ENCODE measurements around the gene QRFP.

QRFP gene

GRCh38 chr9:130934246-130934645, 37.6 kb upstream of the QRFP start:
- no peak for DNase-seq (ENCODE audit: low read depth, low spot score)
- H3K27ac ChIP-seq: no peak overlapping the region

DNA sequence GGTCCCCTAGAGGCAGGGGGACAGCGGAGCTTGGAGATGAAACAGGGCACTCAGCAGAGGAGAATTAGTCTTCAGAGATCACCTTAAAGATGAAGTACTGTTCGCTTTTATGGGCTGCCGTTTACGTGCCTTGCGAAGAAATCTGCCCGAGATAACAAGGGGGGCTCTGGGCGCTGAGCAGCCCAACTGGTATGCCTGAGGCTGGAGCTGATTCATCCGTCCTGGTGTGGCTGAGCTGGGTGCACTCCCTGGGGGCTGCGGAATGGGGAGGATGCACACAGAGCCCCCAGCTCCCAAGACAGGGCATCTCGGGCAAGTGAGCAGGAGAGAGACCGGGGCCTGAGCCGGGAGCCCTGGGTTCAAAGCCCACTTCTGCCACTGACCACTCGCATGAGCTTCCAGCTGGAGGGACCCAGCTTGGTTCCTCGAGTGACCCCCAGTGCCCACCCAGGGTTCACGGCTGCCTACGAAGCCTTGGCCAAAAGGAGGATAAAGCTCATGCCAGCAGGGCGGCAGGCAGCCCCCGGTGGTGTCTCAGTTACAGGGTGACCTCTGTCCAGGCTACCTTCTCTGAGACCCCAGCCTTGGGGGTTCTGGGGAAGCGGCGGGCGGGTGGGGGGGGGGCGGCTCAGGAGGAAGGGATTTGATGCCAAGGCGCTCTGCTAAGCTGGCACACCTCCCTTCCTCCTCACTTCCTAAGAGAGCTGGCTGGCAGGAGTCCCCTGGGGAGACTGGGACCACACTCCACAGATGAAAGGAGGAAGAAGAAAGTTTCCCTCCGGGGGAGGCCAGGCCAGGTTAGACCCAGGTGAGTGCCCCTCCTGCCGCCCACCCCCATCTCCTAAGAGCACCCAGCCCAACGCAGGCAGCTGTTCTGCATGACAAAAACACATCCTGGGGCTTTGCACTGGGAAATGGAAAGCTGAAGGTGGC, 36.8 kb upstream of the QRFP start:
- DNase-seq (ENCODE audit: low read depth, low spot score): no peak
- no peak overlapping the region for H3K27ac ChIP-seq

GRCh38 chr9:130932255-130933079, 35.9 kb upstream of the QRFP start:
- no peak overlapping the region for H3K27ac ChIP-seq
- no peak for DNase-seq (ENCODE audit: low read depth, low spot score)

GRCh38 chr9:130931508-130932254, 35.1 kb upstream of the QRFP start:
- H3K27ac ChIP-seq: no peak overlapping the region
- no peak for DNase-seq (ENCODE audit: low read depth, low spot score)

GRCh38 chr9:130930804-130931349, 34.3 kb upstream of the QRFP start:
- H3K27ac ChIP-seq: no peak overlapping the region
- DNase-seq (ENCODE audit: low read depth, low spot score): no peak

DNA sequence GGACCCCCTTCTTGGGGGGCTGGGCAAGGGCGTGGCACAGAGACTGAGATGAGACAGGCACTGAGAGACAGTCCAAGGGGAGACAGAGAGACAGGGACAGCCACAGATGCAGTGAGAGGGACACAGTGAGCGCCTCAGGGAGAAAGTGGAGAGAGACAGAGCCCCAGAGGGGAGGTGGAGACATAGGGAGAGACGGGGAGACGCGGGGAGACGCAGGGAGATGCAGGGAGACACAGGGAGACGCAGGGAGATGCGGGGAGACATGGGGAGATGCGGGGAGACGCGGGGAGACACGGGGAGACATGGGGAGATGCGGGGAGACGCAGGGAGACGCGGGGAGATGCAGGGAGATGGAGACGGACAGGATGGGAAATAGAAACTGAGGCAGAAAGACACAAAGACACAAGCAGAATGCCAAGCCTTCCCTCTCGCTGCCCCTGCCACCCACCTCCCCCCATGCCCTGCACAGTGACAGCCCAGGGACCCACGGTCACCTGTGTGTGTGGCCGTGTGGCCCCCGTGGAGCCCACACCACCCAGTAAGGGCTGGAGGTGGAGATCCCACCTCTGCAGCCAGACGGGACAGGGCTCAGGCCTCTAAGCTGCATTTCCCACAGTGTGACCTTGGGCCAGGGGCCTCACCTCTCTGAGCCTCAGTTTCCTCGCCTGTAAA, 33.7 kb upstream of the QRFP start:
- no peak overlapping the region for H3K27ac ChIP-seq
- DNase-seq (ENCODE audit: low read depth, low spot score): no peak

DNA sequence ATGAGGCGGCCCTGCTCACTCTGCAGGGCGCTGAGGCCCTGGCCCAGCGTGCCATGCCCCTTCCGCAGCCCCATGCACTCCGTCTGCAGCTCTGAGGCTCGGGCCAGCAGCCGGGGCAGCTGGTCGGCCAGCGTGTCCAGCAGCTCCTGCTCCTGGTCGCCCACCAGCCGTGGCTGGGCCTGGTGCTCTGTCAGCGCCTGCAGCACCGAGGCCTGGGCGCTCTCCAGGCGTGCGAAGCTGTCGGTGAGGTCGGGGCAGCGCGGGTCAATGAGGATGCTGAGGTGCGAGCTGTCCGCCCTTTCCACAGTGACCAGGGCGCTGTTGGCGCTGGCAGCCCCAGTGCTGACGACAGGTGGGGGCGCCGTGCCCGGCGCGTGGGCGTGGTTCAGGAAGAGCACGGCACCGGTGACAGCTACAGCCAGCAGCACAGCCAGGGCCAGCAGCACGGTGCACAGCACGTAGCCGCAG, 33.0 kb upstream of the QRFP start:
- DNase-seq (ENCODE audit: low read depth, low spot score): no peak
- H3K27ac ChIP-seq: no peak overlapping the region

GRCh38 chr9:130927995-130928900, 31.6 kb upstream of the QRFP start:
- DNase-seq (ENCODE audit: low read depth, low spot score): peak; percentile 61
- H3K27ac ChIP-seq: peak overlapping the region; percentile 86

DNA sequence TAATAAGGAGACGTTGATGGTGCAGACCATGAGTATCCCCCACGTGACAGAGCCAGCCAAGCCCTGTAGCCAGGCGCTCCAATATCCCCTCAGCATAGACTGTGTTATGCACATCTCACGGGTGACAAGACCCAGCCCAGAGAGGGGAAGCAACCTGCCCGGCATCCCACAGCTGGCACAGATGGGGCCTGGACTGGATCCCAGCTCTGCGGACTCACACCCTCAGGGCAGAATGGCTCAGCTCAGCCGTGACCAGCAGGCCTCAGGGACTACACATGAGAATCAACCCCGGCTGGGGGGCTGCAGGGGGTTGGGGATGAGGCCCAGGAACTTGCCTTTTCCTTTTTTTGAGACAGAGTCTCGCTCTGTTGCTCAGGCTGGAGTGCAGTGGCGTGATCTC, 30.7 kb upstream of the QRFP start:
- peak overlapping the region; percentile 86 for H3K27ac ChIP-seq
- no peak for DNase-seq (ENCODE audit: low read depth, low spot score)

DNA sequence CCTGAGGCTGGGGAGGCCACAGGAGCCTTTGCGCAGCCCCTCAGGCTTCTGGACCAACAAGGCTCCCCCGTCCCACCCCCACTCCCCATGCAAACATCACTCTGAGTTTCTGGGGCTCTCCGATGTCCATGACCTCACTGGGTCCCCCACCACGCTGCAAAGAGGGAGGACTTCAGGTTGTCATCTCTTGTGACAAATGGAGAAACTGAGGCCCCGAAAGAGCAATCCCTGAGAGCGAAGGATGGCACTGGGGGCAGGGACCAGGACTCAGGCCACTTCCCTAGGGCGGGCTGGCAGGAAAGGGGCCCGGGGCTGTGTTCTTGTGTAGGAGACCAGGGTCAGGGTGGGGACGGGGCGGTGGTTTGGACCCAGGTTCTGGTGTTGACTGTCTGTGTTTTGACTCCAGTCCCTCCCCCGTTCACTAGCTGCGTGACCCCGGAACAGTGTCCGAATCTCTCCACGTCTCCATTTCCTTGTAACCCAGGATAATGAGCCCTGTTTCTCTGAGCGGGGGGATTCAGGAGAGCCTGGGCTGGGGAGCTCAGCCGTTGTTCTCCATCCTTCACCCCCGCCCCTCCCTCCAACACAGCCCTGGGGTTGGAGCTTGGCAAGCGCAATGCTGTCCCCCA, 28.6 kb upstream of the QRFP start:
- DNase-seq (ENCODE audit: low read depth, low spot score): no peak
- no peak overlapping the region for H3K27ac ChIP-seq

- H3K27ac ChIP-seq: no peak overlapping the region
- DNase-seq (ENCODE audit: low read depth, low spot score): no peak
These were observed 27.8 kb upstream of the QRFP start for GRCh38 chr9:130924448-130924788.

DNA sequence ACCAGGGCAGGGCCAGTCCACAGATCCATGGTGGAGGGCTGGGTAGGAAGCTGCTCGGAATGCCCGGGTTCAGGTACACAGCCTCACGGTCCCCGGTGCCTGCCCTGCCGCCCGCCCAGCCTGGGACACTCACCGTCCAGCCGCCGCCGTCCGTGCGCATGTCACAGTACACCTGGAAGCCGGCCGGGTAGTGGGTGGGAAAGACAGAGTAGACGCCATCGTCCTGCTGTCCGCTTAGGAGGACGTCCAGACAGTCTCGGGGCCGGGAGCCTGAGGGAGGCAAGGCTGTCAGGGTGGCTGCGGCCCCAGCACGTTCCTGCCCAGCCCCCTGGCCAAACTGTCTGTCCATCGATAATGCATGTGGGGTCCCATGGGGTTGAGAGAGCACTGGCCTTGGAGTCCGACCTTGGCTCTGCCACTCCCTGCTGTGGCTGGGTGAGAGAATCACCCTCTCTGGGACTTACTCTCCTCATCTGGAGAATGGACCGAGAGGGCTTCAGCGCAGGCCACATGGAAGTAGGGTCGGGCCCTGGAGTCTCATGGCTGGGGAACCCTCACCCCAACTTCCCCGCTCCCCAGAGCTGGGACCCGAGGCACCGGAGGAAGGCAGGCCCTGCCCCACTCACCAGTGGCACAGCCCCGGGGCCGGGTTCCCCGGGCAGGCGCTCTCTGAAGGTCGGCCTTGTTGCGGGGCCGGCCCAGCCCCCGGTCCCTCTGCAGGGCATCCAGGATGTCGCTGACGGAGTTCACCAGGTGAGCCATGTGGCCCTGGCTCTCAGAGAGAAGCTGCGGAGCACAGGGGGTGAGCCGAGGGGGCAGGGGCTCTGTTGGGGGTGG, 27.2 kb upstream of the QRFP start:
- no peak for DNase-seq (ENCODE audit: low read depth, low spot score)
- H3K27ac ChIP-seq: no peak overlapping the region

DNA sequence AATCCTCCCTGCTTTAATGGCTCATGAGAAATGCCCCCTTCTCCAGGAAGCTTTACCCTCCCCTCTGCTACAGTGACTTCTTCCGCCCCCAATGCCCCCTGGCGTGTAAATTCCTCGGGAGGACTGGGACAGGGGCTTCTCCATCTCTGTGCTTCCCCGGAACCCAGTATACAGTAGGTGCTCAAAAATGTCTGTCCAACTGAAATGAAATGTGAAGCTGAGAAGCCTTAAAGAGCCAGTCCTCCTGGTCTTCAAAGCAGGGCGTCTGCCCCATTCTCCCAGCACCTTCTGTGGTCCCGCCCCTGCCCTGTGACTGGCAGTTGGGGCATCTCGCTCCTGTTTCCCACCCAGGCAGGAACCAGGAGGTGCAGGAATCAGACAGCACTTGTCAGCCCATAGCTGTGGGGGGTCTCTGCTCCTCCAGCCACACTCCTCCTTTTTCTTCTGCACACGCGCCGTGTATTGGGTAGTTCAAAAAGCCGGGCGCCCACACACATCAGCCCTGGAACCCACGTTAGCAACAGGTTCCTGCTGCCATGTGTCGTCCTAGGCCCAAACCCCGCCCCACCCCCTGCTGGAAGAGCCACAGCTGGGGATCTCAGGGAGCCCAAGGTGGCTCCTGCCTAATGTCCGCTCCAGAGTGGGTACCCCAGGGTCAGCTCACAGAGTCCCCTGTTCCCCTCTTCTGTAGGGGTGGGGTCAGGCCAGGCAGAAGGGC, 26.4 kb upstream of the QRFP start:
- H3K27ac ChIP-seq: no peak overlapping the region
- DNase-seq (ENCODE audit: low read depth, low spot score): no peak

- no peak for DNase-seq (ENCODE audit: low read depth, low spot score)
- no peak overlapping the region for H3K27ac ChIP-seq
These were observed 25.6 kb upstream of the QRFP start for GRCh38 chr9:130921989-130922892.

- no peak for DNase-seq (ENCODE audit: low read depth, low spot score)
- H3K27ac ChIP-seq: no peak overlapping the region
These were observed 24.8 kb upstream of the QRFP start for GRCh38 chr9:130921300-130921988.
